DMS153 (cell line): ENCODE measurements around the gene REG4.

Source experiments
- DNase-seq: peaks from one replicate; lab custom pipeline; 2025; lab: John Stamatoyannopoulos, UW

REG4 gene

DNA sequence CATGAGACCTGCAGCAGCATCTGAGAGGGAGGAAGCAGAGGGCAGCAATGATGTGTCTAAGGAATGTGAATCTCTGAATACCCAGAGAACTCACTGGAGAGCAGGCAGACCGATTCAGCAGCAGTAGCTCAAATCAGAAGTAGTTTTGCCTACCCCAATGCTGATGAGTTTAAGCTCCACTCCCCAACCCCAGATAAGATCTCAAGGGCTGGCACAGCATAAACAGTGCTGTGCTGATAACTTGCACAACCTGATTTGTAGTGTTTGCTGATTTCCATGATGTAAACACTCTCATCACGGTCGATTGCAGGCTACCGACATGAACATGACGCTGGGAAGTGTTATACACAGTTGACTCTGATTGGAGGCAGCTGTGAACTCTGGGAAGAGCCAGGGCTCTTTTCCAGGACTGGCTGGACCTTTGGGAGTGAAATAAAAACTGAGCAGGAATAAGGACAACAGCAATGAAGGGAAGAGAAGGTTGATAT is 31.3 kb downstream of the REG4 start:
- peak; percentile 82 for DNase-seq

DNA sequence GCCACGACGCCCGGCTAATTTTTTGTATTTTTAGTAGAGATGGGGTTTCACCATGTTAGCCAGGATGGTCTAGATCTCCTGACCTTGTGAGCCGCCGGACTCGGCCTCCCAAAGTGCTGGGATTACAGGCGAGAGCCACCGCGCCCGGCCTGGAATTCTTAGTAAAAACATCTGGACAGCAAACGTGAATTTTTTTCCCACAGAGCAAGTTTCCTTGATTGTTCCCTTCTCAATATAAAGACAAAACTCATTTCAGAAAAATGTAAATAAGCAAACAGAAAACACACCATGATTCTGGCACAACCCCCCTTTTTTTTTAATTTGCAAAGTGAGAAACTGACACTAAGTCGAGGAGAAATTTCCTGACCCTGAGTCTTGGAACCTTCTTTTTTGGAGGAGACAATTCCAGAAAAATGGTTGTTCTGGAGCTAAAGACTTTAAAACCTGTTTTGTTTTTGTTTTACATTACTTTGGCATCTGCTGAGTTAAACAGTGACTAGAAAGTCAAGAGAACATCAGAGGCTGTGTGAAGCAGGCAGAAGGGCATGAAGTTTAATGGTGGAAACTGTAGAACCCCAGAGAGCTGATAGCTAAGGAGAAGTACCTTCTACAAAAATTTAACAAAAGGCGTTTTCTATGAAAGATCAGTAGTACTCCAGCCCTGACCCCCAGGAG is 32.2 kb downstream of the REG4 start:
- DNase-seq, result no peak

DNA sequence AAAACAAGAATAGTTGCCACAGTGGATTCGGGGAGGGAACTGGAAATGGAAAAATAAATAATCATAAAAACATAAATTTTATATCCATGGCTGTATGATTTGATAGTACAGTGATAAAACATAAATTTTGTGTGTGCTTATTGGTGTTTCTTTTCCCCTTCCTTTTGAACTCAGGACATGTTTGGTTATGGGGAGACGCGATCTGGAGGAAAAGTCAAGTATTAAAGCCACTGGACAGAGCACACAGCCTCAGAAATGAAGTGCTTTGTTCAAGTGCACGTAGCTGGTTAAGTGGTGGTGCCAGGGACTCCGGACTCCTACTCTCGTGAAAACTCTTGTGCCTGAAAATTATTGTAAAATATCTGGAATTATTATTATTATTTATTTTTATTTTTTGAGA is 32.9 kb downstream of the REG4 start:
- no peak for DNase-seq

DNA sequence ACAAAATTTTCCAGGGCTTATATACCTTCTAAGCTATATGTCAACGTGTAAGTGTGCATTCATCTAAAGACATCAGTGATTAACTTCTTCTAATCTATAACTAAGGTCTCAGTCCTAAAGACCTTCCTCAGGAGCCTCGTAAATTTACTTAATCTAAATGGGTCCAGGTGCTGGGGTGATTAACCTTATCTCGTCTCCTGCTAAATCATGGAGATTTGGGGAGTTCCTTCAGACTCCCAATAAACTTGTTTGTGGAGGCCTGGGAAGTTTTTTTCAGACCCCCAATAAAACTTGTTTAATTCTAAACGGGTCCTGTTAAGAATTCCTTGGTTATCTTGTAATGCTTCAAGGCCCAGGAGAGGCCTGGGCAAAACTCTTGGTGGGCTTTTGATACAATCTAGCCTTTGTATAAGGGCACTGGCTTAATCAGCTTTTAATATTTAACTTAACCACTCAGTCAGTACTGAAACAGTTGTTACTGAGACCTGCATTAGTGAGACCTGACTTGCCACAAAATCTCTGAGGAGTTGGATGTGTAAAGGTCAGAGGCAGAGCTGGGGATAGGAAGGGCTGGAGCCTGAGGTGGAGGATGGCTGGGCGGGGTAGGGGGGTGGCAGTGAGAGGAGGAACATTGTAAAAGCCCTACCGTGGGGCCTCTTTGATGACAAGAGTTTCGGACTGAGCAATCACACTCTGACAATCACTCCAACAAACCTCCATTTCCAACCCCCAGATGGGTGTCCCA is 36.3 kb downstream of the REG4 start:
- DNase-seq, result no peak

DNA sequence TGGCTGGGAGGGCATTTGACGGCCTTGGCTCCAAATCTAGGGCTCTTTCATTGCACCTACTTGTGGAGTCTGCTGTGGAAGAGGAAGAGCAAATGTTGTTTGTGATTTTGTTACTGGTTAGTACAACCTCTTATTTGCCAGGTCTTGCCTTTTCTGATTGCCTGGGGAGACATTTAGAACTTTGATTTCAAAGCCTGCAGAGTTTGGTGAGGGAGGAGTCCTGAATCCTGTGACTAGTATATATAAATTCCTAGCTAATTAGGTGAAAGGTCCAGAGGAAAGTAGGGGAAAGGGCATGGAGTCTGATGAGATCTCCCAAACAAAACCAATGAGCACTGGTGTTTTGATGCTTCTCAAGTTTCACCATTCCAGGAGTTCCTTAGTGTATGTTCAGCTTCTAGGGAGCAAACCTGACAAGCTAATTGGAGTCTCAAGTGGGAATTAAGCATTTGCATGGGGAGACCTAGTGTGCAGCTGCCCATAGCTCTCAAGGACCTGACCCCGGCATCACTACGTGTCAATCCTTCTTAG is 37.5 kb downstream of the REG4 start:
- no peak for DNase-seq

DNA sequence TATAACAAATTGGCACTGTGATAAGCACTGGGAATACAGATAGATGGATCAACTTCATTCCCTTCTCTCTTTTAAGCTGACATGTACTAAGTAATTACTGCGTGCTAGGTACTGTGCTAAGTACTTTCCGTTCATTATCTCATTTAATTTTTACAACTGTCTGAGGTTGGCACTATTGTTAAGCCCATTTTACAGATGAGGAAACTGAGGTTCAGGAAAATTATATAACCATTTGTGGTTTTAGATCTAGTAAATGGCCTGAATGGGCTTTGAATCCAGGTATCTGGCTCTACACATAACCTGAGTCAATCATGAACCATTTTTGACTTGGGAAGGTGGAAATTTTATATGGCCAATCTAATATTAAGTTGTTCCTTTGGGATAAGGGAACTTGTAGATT is 39.0 kb downstream of the REG4 start:
- no peak for DNase-seq

DNA sequence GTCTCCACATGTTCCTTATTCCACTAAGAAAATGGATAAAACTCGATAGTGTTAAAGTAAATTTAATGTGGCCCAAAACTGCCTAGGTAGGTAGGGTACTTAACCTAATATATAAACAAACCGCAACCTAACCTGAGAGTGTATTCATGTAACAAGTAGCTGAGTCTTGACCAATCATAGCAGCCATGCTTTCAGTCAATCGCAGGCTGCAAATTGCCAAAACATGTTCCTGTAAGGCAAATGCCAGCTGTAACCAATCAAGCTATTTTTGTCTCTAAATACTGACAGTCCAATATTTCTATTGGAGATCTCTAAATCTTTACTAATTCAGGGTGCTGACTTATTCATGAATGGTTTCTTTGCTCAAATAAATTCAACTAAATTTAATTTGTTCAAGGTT is 39.5 kb downstream of the REG4 start:
- DNase-seq, result no peak

DNA sequence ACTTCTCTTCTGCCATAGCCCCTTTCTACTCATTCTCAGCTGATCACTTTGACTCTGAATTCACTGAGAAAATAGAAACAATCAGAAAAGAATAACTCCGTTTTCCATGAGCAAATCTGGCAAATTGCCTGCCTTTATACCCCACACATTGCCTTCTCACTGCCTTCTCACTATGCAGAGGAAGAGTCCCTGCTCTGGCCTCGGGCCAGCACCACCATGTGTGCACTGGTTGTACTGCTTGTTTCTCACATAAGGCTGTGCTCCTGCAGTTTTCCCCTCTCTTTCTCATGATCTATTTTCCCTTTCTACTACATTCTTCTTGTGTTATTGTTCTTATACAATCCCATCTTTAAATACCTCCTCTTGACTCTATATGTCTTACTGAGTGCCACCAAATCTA is 40.2 kb downstream of the REG4 start:
- DNase-seq, result no peak

DNA sequence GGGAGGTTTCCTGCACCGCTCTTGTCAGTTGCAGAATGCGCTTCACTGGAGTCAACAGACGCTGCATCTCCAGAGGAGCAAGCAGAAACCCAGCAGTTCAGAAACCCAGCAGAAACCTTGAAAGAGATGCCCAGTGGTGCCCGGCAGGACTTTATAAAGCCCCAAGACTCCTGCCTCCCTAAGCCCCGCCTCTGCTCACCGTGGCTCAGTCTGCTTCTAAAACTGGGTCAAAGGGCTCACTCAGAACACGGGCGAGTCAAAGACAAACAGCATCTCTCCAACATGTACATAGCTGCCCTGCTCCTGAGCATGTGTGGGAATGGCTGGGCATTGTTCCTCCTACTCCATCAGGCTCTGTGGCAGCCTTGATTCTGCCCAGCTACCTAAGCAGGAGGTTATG is 42.5 kb downstream of the REG4 start, which contains the start of gene HMGCS2:
TSS of gene HMGCS2 (minus strand) at position 128 of the 400 bp plus-strand sequence. CDS start at position 67, 61 bp downstream.
- DNase-seq, result no peak

DNA sequence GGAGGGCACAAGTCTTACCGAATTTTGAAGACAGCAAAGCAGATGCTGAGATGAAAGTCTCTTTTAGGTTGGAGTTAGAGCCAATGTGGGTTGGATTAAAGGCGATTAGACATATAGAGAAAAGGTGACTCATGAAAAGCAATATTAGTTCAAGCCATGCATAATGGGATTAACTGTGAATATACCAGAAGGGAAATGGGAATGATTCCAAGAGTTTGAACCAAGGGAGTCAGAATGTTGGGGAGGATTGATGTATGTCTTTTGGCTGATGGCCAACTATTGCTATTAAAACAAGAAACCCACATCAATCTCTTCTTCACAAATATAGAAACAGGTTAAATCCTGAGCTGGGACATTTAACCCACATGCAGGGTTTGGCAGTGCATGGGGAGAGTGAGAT is 43.8 kb downstream of the REG4 start:
- no peak for DNase-seq

DNA sequence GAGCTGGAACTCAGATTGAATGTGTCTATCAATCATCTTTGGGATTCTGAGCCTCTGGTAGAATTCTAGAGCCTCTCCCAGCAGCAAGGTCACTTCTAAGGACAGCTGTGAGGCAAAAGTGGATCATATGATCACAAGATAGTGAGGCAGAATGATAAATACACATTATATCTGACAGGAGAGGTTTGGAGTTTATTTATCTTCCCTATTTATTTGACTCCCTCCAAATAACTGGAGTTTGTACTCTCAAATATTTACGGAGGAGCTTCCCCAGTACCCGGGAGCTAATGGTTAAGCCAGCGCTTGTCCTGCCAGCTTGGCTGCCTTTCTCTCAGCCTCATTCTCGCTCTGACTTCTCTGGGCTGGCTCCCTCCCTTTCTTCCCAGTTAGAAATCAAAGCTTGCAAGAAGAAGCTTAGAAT is 44.9 kb downstream of the REG4 start:
- DNase-seq, result no peak

DNA sequence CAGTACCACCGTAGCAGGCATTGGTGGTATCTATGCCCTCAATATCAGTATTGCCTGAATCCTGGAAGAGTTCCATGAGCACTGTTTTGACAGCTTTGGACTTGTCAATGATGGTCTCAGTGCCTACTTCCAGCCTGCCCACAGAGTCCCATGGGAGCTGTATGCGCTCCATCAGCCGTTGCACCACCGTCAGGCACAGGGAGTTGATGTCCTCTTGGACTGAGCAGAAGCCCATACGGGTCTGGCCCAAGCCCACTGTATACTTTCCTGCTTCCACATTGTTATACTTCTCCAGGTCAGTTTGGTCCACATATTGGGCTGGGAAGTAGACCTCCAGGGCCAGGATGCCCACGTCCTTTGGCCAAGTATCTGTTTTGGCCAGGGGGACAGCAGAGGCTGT is 47.0 kb downstream of the REG4 start:
- DNase-seq, result no peak

DNA sequence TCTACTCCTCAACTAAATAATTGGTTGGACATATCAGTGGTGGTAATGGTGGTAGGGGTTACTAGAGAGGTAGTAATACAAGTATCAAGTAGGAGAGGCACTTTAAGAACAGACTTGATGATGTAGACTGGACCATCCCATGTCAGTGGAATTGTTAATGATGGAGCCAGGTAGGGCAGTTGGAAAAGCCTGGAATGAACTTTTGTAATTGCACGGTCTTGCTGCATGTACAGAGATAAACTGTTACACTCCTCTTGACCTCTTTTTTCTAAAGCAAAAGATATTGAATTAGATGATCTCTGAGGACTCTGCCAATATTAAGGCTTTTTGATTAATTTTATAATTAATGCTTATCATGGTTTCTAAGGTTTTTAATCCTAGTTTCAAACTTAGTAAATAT is 48.3 kb downstream of the REG4 start:
- no peak for DNase-seq

DNA sequence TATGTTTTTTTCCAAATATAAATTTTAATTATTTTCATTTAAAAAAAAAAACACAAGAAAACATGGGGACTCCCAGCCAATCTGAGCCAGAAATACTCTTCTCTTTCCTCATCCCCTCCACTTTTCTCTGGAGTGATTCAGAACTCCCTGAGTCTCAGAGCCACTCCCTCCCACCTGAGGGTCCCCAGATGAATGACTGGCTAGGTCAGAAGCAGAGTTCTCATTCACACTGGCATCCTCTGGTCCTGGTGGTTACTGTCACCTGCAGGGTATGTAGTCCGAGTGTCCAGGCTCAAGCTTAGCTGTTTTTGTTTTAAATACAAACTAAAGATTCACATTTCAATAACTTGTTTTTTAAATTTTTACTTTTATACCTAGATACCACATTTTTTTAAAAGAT is 48.9 kb downstream of the REG4 start:
- DNase-seq, result no peak

DNA sequence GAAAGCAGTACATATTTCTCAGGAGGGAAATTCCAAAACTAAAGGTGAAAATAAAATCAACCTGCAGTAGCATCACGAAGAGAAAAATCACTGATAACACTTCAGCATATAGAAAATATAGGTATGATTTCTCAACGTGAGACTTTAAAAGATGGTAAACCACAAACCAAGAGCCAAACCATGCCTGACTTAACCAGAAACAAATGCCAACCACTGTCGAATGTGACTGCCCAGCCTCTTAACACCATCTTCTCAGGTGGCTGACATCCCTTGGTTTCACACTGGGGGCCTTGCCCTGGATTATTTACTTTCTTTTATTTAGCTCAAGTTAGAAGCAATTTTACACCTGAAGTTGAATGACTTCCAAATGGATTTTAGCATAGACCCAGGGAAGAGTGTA is 52.7 kb downstream of the REG4 start:
- DNase-seq, result no peak

DNA sequence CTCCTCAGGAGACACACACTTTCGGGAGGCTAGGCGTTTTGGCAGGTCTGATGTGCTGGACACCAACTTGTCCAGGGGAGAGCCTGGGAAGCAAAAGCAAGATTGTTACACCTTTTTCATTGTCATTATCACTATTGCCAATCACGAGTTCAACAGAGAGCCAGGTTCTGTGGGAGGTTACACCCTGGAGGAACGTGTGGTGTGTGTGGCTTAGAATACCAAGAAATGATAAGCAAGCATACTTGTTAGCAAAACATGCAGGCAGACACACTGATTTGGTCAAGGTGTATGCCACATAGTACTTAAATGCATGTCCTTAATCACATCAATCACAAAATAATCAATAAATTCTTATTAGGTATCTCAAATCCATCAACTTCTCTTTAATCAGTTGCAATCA is 58.7 kb downstream of the REG4 start:
- no peak for DNase-seq

DNA sequence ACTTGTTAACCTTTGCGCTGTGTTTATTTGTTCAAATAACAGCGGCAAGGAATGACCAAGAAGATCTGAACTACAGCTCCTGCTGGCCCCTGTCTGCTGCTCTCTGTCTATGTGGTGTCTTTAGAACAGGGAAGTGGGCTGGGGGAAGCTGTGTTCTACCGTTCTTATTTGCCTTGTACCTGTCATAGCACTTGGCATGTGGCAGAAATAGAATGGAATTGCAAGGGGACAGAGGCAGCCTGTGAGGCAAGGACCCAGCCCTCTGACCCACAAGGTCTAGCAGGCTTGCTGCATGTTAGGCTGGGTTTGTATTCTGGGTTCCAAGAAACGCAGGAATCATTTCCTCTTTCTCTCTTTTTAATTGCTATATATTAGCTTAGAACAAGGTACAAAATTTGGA is 63.2 kb downstream of the REG4 start:
- DNase-seq, result no peak

DNA sequence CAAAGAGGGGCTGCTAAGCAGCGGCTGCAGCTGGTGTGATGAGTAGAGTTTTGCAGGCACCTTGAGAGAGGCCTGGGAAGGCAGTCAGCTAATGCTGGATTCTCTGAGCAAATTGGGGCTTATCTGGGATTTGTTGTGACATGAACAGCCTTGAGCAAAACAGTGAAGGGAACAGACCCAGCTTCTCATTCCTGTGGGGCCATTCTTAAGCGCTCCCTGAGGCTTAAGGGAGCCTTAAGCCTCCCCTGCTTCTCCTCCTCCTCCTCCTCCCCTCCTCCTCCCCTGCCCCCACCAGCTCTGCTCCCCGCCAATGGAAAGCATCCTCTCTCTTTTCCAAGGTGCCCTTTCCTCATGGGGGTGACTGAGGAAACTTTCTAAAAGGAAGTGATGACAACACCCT is 63.8 kb downstream of the REG4 start:
- no peak for DNase-seq

DNA sequence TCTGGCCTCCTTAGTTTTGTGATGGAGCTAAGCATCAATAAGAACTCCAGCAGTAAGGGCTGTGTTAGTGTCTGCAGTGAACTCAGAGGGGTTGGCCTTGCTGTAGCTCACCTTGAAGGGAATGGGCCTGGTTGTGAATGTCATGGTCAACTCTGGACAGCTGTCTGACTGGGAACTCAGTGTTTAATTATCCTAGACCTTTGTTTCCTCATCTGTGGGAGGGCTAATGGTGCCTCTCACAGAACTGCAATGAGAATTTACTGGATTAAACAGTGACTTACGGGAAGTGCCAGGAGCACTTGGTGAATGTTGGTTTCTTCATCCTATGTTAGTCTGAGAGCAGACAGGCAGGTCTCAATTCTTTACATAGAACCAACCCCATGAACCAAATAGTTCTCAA is 66.2 kb downstream of the REG4 start:
- no peak for DNase-seq

DNA sequence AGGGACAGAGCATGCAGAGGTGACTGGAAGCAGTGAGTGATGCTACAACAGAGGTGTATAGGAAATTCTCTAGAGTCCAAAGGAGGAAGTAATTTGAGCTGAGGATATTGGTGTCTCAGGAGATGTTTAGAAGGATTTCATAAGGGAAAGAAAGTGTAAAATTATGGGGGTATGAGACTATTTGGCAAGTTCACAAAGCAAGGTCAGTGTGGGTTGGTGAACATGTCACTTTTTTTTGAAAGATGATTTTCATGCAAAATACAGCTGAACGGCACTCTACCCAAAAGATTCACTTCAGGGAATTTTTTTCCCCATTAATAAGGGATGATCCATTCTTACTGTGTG is 66.7 kb downstream of the REG4 start:
- no peak for DNase-seq
